Stimulated activated CD4-positive, alpha-beta T cell treated with anti-CD3 and anti-CD28 coated beads, TNF-alpha, amount 100 ng/mL, for 48 hours (primary cell): ENCODE results near the gene QRFPR.
"Not testable (repeated sequence)": the region's sequence is repeated elsewhere in the genome, so short reads cannot be mapped to it uniquely, and the experiment has no call there.

ENCODE experiments used
- DNase-seq, 3 donors: peaks; one replicate each; pipeline ENCODE4 v3.0.0-alpha.2; 2020; ENCODE audit warnings: low read depth in 3 of 3

The QRFPR gene

GRCh38 chr4:121339824-121340223 is 41.0 kb downstream of the QRFPR start:
- no peak for DNase-seq

GRCh38 chr4:121339307-121339706 is 41.5 kb downstream of the QRFPR start:
- DNase-seq, result no peak

- no peak for DNase-seq
These were observed 42.3 kb downstream of the QRFPR start for GRCh38 chr4:121338518-121338917.

GRCh38 chr4:121336706-121337105 is 44.1 kb downstream of the QRFPR start:
- DNase-seq, result no peak

GRCh38 chr4:121330180-121330665 is 50.6 kb downstream of the QRFPR start:
- DNase-seq, result no peak

- DNase-seq, result no peak
These were observed 54.2 kb downstream of the QRFPR start for GRCh38 chr4:121326597-121326996.

- no peak for DNase-seq
These were observed 56.5 kb downstream of the QRFPR start for GRCh38 chr4:121324331-121324730.

- DNase-seq, result no peak
These were observed 59.4 kb downstream of the QRFPR start for GRCh38 chr4:121321466-121321865.

GRCh38 chr4:121316091-121316490 is 64.7 kb downstream of the QRFPR start:
- DNase-seq, result no peak

- DNase-seq, result not testable (repeated sequence)
These were observed 67.4 kb downstream of the QRFPR start for GRCh38 chr4:121313430-121313829.

- DNase-seq, result no peak
These were observed 72.0 kb downstream of the QRFPR start for GRCh38 chr4:121308828-121309227.

GRCh38 chr4:121308328-121308663 is 72.5 kb downstream of the QRFPR start:
- no peak for DNase-seq

- peak; percentile 14 to 28 (median 18) for DNase-seq
These were observed 73.1 kb downstream of the QRFPR start for GRCh38 chr4:121307445-121308327.

GRCh38 chr4:121306931-121307330 is 73.9 kb downstream of the QRFPR start:
- no peak for DNase-seq

- DNase-seq, result no peak
These were observed 75.9 kb downstream of the QRFPR start for GRCh38 chr4:121304893-121305292.

- DNase-seq, result no peak
These were observed 81.5 kb downstream of the QRFPR start for GRCh38 chr4:121299367-121299766.

GRCh38 chr4:121283319-121283718 is 97.5 kb downstream of the QRFPR start:
- DNase-seq, result no peak

GRCh38 chr4:121280425-121280824 is 100.4 kb downstream of the QRFPR start:
- DNase-seq, result no peak

- no peak for DNase-seq
These were observed 101.9 kb downstream of the QRFPR start for GRCh38 chr4:121278811-121279368.
